Measurements from ENCODE around the gene RBBP5.

DNA sequence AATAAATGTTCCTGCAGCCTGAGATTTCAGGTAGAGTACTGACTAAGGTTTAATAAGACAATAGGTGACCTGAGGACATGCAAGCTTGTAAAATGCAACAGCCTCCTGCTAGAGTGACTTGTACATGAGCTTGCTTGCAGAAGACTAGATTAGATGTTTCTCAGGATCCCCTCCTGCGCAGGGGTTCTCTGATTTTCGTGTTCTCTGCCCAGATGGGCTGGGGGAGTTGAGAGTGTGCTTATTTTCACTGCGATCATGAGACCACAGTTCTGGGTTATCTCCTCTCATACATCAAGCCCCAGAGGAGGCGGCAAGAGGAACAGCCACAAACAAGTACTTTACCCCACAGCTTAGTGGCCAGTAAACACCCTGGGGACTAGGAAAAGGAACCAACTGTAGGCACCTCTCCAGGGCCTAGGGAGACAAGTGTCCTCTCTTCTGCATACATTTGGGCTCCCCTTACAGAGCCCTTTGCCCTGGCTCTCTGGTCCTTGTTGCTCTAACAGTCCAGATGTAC is 45.5 kb downstream of the RBBP5 start:
- no peak for TF ChIP-seq CTCF (IDR thresholded peaks at IDR 0.05 in 4 of 5, conservative IDR thresholded peaks at IDR 0.05 in 1 of 5)
- no peak for TF ChIP-seq POLR2A (IDR thresholded peaks at IDR 0.05)

Measured in gastrocnemius medialis (tissue), 4 donors.